Measurements from ENCODE around the gene MYO5B. TPM values are rescaled to one million over a fixed set of nuclear protein-coding genes. Genes with fewer than 3 reads are reported as not detected.

The MYO5B gene
- total RNA-seq, 4 donors from 2014 or later = 0.29 to 14.7 (median 1.2) TPM

GRCh38 chr18:49857708-49858107 is 337.2 kb downstream of the MYO5B start:
- Histone ChIP-seq H3K27ac (no peak overlapping the region), H3K4me1 (no peaks in the 10 kb centered on the region)
- intact Hi-C loops (cut with DNase I; ENCODE audit: low total_unique reads) = no loop called here

GRCh38 chr18:49856496-49856895 is 338.5 kb downstream of the MYO5B start:
- DNase-seq = no peak
- Histone ChIP-seq H3K36me3 (no peaks in the 10 kb centered on the region), H3K27me3 (no peaks in the 10 kb centered on the region), H3K4me1 (no peaks in the 10 kb centered on the region), H3K27ac (no peak overlapping the region), H3K9me3 (no peaks in the 10 kb centered on the region), H3K4me3 (no peak overlapping the region)
- intact Hi-C loops (cut with DNase I; ENCODE audit: low total_unique reads) = no loop called here
- no peak for TF ChIP-seq POLR2A (IDR thresholded peaks at IDR 0.05)
- TF ChIP-seq CTCF (IDR thresholded peaks at IDR 0.05) = no peak

More at GRCh38 chr18:49857708-49858107, 337.2 kb downstream of the MYO5B start:
- TF ChIP-seq CTCF (IDR thresholded peaks at IDR 0.05) (no peak), POLR2A (IDR thresholded peaks at IDR 0.05) (no peak)
- Histone ChIP-seq H3K27me3 (no peaks in the 10 kb centered on the region), H3K36me3 (no peaks in the 10 kb centered on the region), H3K9me3 (no peaks in the 10 kb centered on the region), H3K4me3 (no peak overlapping the region)
- DNase-seq = no peak

GRCh38 chr18:49855711-49856415 is 339.1 kb downstream of the MYO5B start:
- H3K4me3 ChIP-seq = no peak overlapping the region
- H3K4me1 ChIP-seq = no peaks in the 10 kb centered on the region
- H3K27me3 ChIP-seq = no peaks in the 10 kb centered on the region
- no peaks in the 10 kb centered on the region for H3K36me3 ChIP-seq
- no peak overlapping the region for H3K27ac ChIP-seq
- intact Hi-C loops (cut with DNase I; ENCODE audit: low total_unique reads) = no loop called here
- H3K9me3 ChIP-seq = no peaks in the 10 kb centered on the region
- no peak for TF ChIP-seq CTCF (IDR thresholded peaks at IDR 0.05)
- no peak for TF ChIP-seq POLR2A (IDR thresholded peaks at IDR 0.05)
- DNase-seq = no peak

GRCh38 chr18:49854681-49855080 is 340.3 kb downstream of the MYO5B start:
- no peak for DNase-seq
- no peaks in the 10 kb centered on the region for H3K9me3 ChIP-seq
- intact Hi-C loops (cut with DNase I; ENCODE audit: low total_unique reads) = no loop called here

More at GRCh38 chr18:49854681-49855080, 340.3 kb downstream of the MYO5B start:
- TF ChIP-seq CTCF (IDR thresholded peaks at IDR 0.05) = no peak
- TF ChIP-seq POLR2A (IDR thresholded peaks at IDR 0.05) = no peak
- H3K4me3 ChIP-seq = no peak overlapping the region
- no peaks in the 10 kb centered on the region for H3K36me3 ChIP-seq
- no peak overlapping the region for H3K27ac ChIP-seq
- H3K27me3 ChIP-seq = no peaks in the 10 kb centered on the region
- H3K4me1 ChIP-seq = no peaks in the 10 kb centered on the region
